GM23338 (cell line): ENCODE data around the gene NFIC. TPM values are rescaled to one million over a fixed set of nuclear protein-coding genes. Genes with fewer than 3 reads are reported as not detected.

Experiments
- ATAC-seq: fragments of 200-7000 bp; cut with Tn5 transposase; 3 replicates; pipeline ENCODE4 v1.9.1; 2020
- DNase-seq: peaks from one replicate; pipeline ENCODE4 v3.0.0-alpha.2; 2015; ENCODE audit warnings: low spot score
- H2AFZ ChIP-seq: fragments of 200-600 bp; sonication (generic); 2 replicates; pipeline ENCODE4 v1.8.0; 2016; ENCODE audit warnings: antibody characterized with exemption, mild to moderate bottlenecking, moderate library complexity
- H3F3A ChIP-seq: fragments of 200-600 bp; sonication (generic); replicated peaks from 2 replicates; pipeline ENCODE4 v1.8.0; 2017; ENCODE audit warnings: antibody characterized with exemption, mixed run types, low read depth
- H3K27ac ChIP-seq: fragments of 200-600 bp; sonication (generic); 2 replicates; pipeline ENCODE4 v1.6.1; 2016; ENCODE audit warnings: low read depth
- H3K27me3 ChIP-seq: fragments of 200-600 bp; sonication (generic); 2 replicates; pipeline ENCODE4 v1.8.0; 2016; ENCODE audit warnings: mild to moderate bottlenecking, mixed run types, moderate library complexity; ENCODE audit not compliant: insufficient read depth
- H3K36me3 ChIP-seq: fragments of 200-600 bp; sonication (generic); 2 replicates; pipeline ENCODE4 v1.8.0; 2016; ENCODE audit warnings: mild to moderate bottlenecking; ENCODE audit not compliant: insufficient read depth
- H3K4me1 ChIP-seq: fragments of 200-600 bp; sonication (generic); 2 replicates; pipeline ENCODE4 v1.8.0; 2016; ENCODE audit warnings: mild to moderate bottlenecking, moderate library complexity; ENCODE audit not compliant: insufficient read depth
- H3K4me2 ChIP-seq: fragments of 200-600 bp; sonication (generic); 2 replicates; pipeline ENCODE4 v1.7.1; 2017; ENCODE audit warnings: mixed run types
- H3K4me3 ChIP-seq: fragments of 200-600 bp; sonication (generic); 2 replicates; pipeline ENCODE4 v1.6.1; 2016; ENCODE audit warnings: mixed run types
- H3K79me2 ChIP-seq: fragments of 200-600 bp; sonication (generic); replicated peaks from 2 replicates; pipeline ENCODE4 v1.8.0; 2017; ENCODE audit warnings: mild to moderate bottlenecking; ENCODE audit not compliant: insufficient read depth
- H3K9me2 ChIP-seq: fragments of 200-600 bp; sonication (generic); 2 replicates; pipeline ENCODE4 v1.8.0; 2017; ENCODE audit not compliant: insufficient read depth
- H4K20me1 ChIP-seq: fragments of 200-600 bp; sonication (generic); replicated peaks from 2 replicates; pipeline ENCODE4 v1.8.0; 2017; ENCODE audit warnings: mild to moderate bottlenecking; ENCODE audit not compliant: insufficient read depth
- H3K27ac Mint-ChIP-seq: 2 replicates; pipeline ENCODE4 v1.8.0; 2020; ENCODE audit warnings: inconsistent platforms, mild to moderate bottlenecking, moderate library complexity, mixed read lengths
- H3K27me3 Mint-ChIP-seq: 3 replicates; pipeline ENCODE4 v1.8.0; 2022; ENCODE audit warnings: low read depth, mild to moderate bottlenecking, moderate library complexity, mixed read lengths, inconsistent platforms; ENCODE audit not compliant: insufficient read depth, poor library complexity
- H3K36me3 Mint-ChIP-seq: 3 replicates; pipeline ENCODE4 v1.8.0; 2021; ENCODE audit warnings: low read depth, mild to moderate bottlenecking, inconsistent platforms, moderate library complexity, mixed read lengths
- H3K4me1 Mint-ChIP-seq: 3 replicates; pipeline ENCODE4 v1.8.0; 2020; ENCODE audit warnings: mild to moderate bottlenecking, inconsistent platforms, mixed read lengths
- H3K4me3 Mint-ChIP-seq: 3 replicates; pipeline ENCODE4 v1.8.0; 2021; ENCODE audit warnings: moderate library complexity, mild to moderate bottlenecking, inconsistent platforms, mixed read lengths
- H3K9me3 Mint-ChIP-seq: 3 replicates; pipeline ENCODE4 v1.8.0; 2020; ENCODE audit warnings: moderate library complexity, mild to moderate bottlenecking, inconsistent platforms, mixed read lengths
- CREB1 ChIP-seq: fragments of 250-450 bp; sonication (Bioruptor Pico); IDR thresholded peaks from 2 replicates; pipeline ENCODE4 v1.5.0; 2020; ENCODE audit warnings: low read depth, mild to moderate bottlenecking, moderate library complexity
- CTCF ChIP-seq, 2 experiments: fragments of 200-600 bp in 1 of 2; sonication (generic) in 1 of 2; conservative IDR thresholded peaks; 2 replicates each; pipeline versions ENCODE4 v1.5.1 to v1.6.1; 2016 to 2017; ENCODE audit warnings: antibody characterized with exemption in 2 of 2, low read depth in 2 of 2, mild to moderate bottlenecking in 2 of 2, moderate library complexity in 1 of 2
- ETS1 ChIP-seq: IDR thresholded peaks from 2 replicates; pipeline ENCODE4 v1.6.1; 2016; ENCODE audit warnings: antibody characterized with exemption
- EZH2 ChIP-seq: fragments of 200-600 bp; sonication (generic); IDR thresholded peaks from one replicate; pipeline ENCODE4 v1.8.0; 2017; ENCODE audit warnings: antibody characterized with exemption, mild to moderate bottlenecking, low read depth; ENCODE audit not compliant: unreplicated experiment
- EZH2phosphoT487 ChIP-seq: fragments of 200-600 bp; sonication (generic); IDR thresholded peaks from one replicate; pipeline ENCODE4 v1.8.1; 2018; ENCODE audit warnings: antibody characterized with exemption; ENCODE audit not compliant: unreplicated experiment
- JUNB ChIP-seq: IDR thresholded peaks from one replicate; pipeline ENCODE4 v1.6.1; 2016; ENCODE audit warnings: antibody characterized with exemption; ENCODE audit not compliant: unreplicated experiment
- NANOG ChIP-seq: IDR thresholded peaks from 2 replicates; pipeline ENCODE4 v1.6.1; 2016; ENCODE audit warnings: antibody characterized with exemption, borderline replicate concordance
- POLR2AphosphoS5 ChIP-seq: IDR thresholded peaks from 2 replicates; pipeline ENCODE4 v1.6.1; 2016; ENCODE audit warnings: antibody characterized with exemption, low read depth
- REST ChIP-seq: IDR thresholded peaks from one replicate; pipeline ENCODE4 v1.6.1; 2018; ENCODE audit warnings: antibody characterized with exemption; ENCODE audit not compliant: unreplicated experiment
- STAT1 ChIP-seq: IDR thresholded peaks from one replicate; pipeline ENCODE4 v1.6.1; 2016; ENCODE audit warnings: antibody characterized with exemption; ENCODE audit not compliant: unreplicated experiment
- ZNF114 ChIP-seq: fragments of 250-450 bp; sonication (Bioruptor Pico); IDR thresholded peaks from 2 replicates; pipeline ENCODE4 v1.5.0; 2020; ENCODE audit warnings: mild to moderate bottlenecking, moderate library complexity
- ZNF331 ChIP-seq: fragments of 250-450 bp; sonication (Bioruptor Pico); IDR thresholded peaks from 2 replicates; pipeline ENCODE4 v1.5.0; 2020; ENCODE audit warnings: low read depth, mild to moderate bottlenecking, moderate library complexity
- ZNF462 ChIP-seq: fragments of 250-450 bp; sonication (Bioruptor Pico); IDR thresholded peaks from 2 replicates; pipeline ENCODE4 v1.5.0; 2020; ENCODE audit warnings: mild to moderate bottlenecking, moderate library complexity
- polyA plus RNA-seq: library from polyadenylated mRNA; unstranded; fragments of >200 nt; fragmentation: Nextera tagmentation; extraction: Ambion mirVana; gene quantifications from 2 replicates; pipeline ENCODE4 v1.2.1, GENCODE V29; 2016
- total RNA-seq: library from RNA; depleted of rRNA; stranded (reverse); fragments of >200 nt; shearing (Covaris generic); gene quantifications from 2 replicates; pipeline ENCODE4 v1.2.3, GENCODE V29; 2014

Gene NFIC
- total and polyA plus RNA-seq, 2 experiments from 2014 or later = 1.3 to 5.3 TPM

GRCh38 chr19:3483226-3483628, 116.8 kb downstream of the NFIC start, which contains the start of gene SMIM44:
Gene SMIM44 (minus strand): TSS chr19:3483441. CDS start chr19:3483403, 38 bp downstream.
- DNase-seq (no peak), ATAC-seq (no peak)
- no peak within 1 kb of the TSS for H3K4me2 ChIP-seq
- Mint-ChIP-seq H3K4me3 (no peak within 1 kb of the TSS), H3K27ac (no peak within 1 kb of the TSS), H3K9me3 (no peaks in the 10 kb centered on the region; the same call in 2 of the 3 replicates), H3K27me3 (peaks cover 21% of the 10 kb centered on the region), H3K36me3 (peaks cover 6% of the 10 kb centered on the region; the same call in 1 of the 3 replicates), H3K4me1 (peaks cover 6% of the 10 kb centered on the region; the same call in 2 of the 3 replicates)
- H3K4me1 ChIP-seq = peaks cover 11% of the 10 kb centered on the region; the same call in 1 of the 2 replicates
- no peak within 1 kb of the TSS for H3K27ac ChIP-seq
- TF ChIP-seq CREB1 = no peak
- TF ChIP-seq ZNF114 (CRISPR knock-in tag) = no peak
- TF ChIP-seq EZH2phosphoT487 = no peak
- TF ChIP-seq POLR2AphosphoS5 = no peak
- no peak for TF ChIP-seq REST
- no peak for TF ChIP-seq EZH2
- TF ChIP-seq JUNB = no peak
- TF ChIP-seq NANOG = no peak
- no peak for TF ChIP-seq CTCF (conservative IDR thresholded peaks at IDR 0.05; ENCODE audit: low read depth in 2 of 2)
- TF ChIP-seq ZNF462 (CRISPR knock-in tag) = no peak
- no peak for TF ChIP-seq ETS1
- no peak for TF ChIP-seq ZNF331 (CRISPR knock-in tag)
- no peak for TF ChIP-seq STAT1
- H2AFZ ChIP-seq = no peak within 1 kb of the TSS
- H3K27me3 ChIP-seq = no peaks in the 10 kb centered on the region
- no peaks in the 10 kb centered on the region for H3K9me2 ChIP-seq
- 0 out of 2 replicates have a peak, but pooled peaks cover 4% of the 10 kb centered on the region for H3F3A ChIP-seq
- no peaks in the 10 kb centered on the region for H3K36me3 ChIP-seq
- H3K79me2 ChIP-seq = no peaks in the 10 kb centered on the region
- H3K4me3 ChIP-seq = no peak within 1 kb of the TSS
- H4K20me1 ChIP-seq = 0 out of 2 replicates have a peak, but pooled peaks cover 3% of the 10 kb centered on the region
